MM.1S (cell line): ENCODE results near the gene BCAR1.

Experiments used
- DNase-seq: peaks from one replicate; pipeline ENCODE4 v3.0.0-alpha.2; 2015
- H2AFZ ChIP-seq: fragments of 300-600 bp; sonication (generic); 2 replicates; pipeline ENCODE4 v1.6.0; 2016; ENCODE audit warnings: antibody characterized with exemption, low read length
- H3F3A ChIP-seq: fragments of 300-600 bp; sonication (generic); 2 replicates; pipeline ENCODE4 v1.6.1; 2016; ENCODE audit warnings: mild to moderate bottlenecking, antibody characterized with exemption, low read length, moderate library complexity, mixed read lengths; ENCODE audit not compliant: insufficient read depth
- H3K27ac ChIP-seq: fragments of 300-600 bp; sonication (generic); 2 replicates; pipeline ENCODE4 v1.5.1; 2016; ENCODE audit warnings: mild to moderate bottlenecking, low read length
- H3K27me3 ChIP-seq: fragments of 300-600 bp; sonication (generic); replicated peaks from 2 replicates; pipeline ENCODE4 v1.6.0; 2016; ENCODE audit warnings: low read length; ENCODE audit not compliant: insufficient read depth
- H3K36me3 ChIP-seq: fragments of 300-600 bp; sonication (generic); replicated peaks from 2 replicates; pipeline ENCODE4 v1.6.1; 2016; ENCODE audit warnings: mild to moderate bottlenecking, low read length, mixed read lengths; ENCODE audit not compliant: insufficient read depth
- H3K4me1 ChIP-seq: fragments of 300-600 bp; sonication (generic); 2 replicates; pipeline ENCODE4 v1.6.1; 2016; ENCODE audit warnings: low read length, mixed read lengths
- H3K4me2 ChIP-seq: fragments of 300-600 bp; sonication (generic); 2 replicates; pipeline ENCODE4 v1.6.0; 2016; ENCODE audit warnings: low read depth, low read length
- H3K4me3 ChIP-seq: fragments of 300-600 bp; sonication (generic); 2 replicates; pipeline ENCODE4 v1.5.1; 2016; ENCODE audit warnings: low read length, mixed read lengths
- H3K79me2 ChIP-seq: fragments of 300-600 bp; sonication (generic); 2 replicates; pipeline ENCODE4 v1.6.1; 2016; ENCODE audit warnings: mixed run types, low read length, mixed read lengths
- H3K9ac ChIP-seq: fragments of 300-600 bp; sonication (generic); 2 replicates; pipeline ENCODE4 v1.6.1; 2016; ENCODE audit warnings: low read length, mixed read lengths
- H3K9me2 ChIP-seq: fragments of 300-600 bp; sonication (generic); replicated peaks from 2 replicates; pipeline ENCODE4 v1.6.1; 2016; ENCODE audit warnings: mild to moderate bottlenecking, low read length, mixed read lengths; ENCODE audit not compliant: insufficient read depth
- H3K9me3 ChIP-seq: fragments of 300-600 bp; sonication (generic); replicated peaks from 2 replicates; pipeline ENCODE4 v1.6.1; 2016; ENCODE audit warnings: mild to moderate bottlenecking, low read length, mixed read lengths; ENCODE audit not compliant: insufficient read depth
- H4K20me1 ChIP-seq: fragments of 300-600 bp; sonication (generic); 2 replicates; pipeline ENCODE4 v1.6.1; 2016; ENCODE audit warnings: mild to moderate bottlenecking, low read length, moderate library complexity, mixed read lengths; ENCODE audit not compliant: insufficient read depth
- EZH2 ChIP-seq: fragments of 300-600 bp; sonication (generic); optimal IDR thresholded peaks from 2 replicates; pipeline ENCODE3; 2017; ENCODE audit warnings: low read depth, mild to moderate bottlenecking, antibody characterized with exemption, low read length, mixed read lengths
- EZH2phosphoT487 ChIP-seq: fragments of 300-600 bp; sonication (generic); IDR thresholded peaks from 2 replicates; pipeline ENCODE4 v1.6.1; 2018; ENCODE audit warnings: antibody characterized with exemption, low read length
- TF ChIP-seq, protein P1 (sequence below): fragments of 300-600 bp; sonication (generic); IDR thresholded peaks from 2 replicates; pipeline ENCODE4 v1.5.1; 2016; ENCODE audit warnings: antibody characterized with exemption, low read length, mixed read lengths

Gene BCAR1

DNA sequence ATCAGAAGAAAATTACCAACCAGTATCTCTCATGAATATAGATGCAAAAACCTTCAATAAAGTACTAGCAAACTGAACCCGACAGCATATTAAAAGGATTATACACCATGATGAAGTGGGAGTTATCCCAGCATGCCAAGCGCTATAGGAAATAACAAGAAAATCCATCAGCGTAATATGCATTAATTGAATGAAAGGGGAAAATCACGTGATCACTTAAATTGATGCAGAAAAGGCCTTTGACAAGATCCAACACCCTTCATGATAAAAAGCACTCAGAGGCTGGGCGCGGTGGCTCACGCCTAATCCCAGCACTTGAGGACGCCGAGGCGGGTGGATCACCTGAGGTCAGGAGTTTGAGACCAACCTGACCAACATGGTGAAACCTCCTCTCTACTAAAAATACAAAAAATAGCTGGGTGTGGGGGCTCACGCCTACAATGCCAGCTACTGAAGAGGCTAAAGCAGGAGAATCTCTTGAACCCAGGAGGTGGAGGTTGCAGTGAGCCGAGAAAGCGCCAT is 49.3 kb downstream of the BCAR1 start:
- no peak overlapping the region for H2AFZ ChIP-seq
- no peaks in the 10 kb centered on the region for H3K79me2 ChIP-seq
- H3K9me2 ChIP-seq, result no peaks in the 10 kb centered on the region
- no peak overlapping the region for H3K4me3 ChIP-seq
- no peak for TF ChIP-seq EZH2phosphoT487
- no peak for TF ChIP-seq EZH2
- TF ChIP-seq, protein P1, sequence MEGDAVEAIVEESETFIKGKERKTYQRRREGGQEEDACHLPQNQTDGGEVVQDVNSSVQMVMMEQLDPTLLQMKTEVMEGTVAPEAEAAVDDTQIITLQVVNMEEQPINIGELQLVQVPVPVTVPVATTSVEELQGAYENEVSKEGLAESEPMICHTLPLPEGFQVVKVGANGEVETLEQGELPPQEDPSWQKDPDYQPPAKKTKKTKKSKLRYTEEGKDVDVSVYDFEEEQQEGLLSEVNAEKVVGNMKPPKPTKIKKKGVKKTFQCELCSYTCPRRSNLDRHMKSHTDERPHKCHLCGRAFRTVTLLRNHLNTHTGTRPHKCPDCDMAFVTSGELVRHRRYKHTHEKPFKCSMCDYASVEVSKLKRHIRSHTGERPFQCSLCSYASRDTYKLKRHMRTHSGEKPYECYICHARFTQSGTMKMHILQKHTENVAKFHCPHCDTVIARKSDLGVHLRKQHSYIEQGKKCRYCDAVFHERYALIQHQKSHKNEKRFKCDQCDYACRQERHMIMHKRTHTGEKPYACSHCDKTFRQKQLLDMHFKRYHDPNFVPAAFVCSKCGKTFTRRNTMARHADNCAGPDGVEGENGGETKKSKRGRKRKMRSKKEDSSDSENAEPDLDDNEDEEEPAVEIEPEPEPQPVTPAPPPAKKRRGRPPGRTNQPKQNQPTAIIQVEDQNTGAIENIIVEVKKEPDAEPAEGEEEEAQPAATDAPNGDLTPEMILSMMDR, result no peak
- no peaks in the 10 kb centered on the region for H3K4me1 ChIP-seq
- H3K9me3 ChIP-seq, result no peaks in the 10 kb centered on the region
- no peaks in the 10 kb centered on the region for H3K27me3 ChIP-seq
- DNase-seq, result no peak
- H4K20me1 ChIP-seq, result no peaks in the 10 kb centered on the region
- no peak overlapping the region for H3K4me2 ChIP-seq
- H3K36me3 ChIP-seq, result no peaks in the 10 kb centered on the region
- no peaks in the 10 kb centered on the region for H3F3A ChIP-seq
- no peak overlapping the region for H3K27ac ChIP-seq
- no peak overlapping the region for H3K9ac ChIP-seq

DNA sequence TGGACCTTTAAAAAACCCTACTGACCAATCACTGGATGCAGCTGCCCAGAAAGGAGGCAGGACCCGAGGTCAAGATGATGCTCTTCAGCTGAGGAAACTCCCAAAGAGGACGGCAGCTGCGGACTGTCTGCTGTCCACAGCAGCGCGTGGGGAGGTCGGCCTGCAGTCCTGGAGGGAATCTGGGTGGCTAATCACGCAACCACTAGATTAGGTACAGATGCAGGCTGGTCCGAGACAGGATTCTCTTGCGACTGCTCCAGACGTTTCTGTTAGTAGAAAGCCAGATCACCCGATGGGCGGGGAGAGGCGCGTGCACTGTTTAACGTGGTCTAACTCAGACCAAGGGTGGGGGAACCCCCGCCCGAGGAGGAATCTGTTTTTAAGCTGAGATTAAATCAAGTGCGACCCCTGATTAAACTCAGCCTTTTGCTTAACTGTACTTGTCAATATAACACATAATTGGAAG is 53.3 kb downstream of the BCAR1 start:
- H3K4me1 ChIP-seq, result no peaks in the 10 kb centered on the region
- H4K20me1 ChIP-seq, result no peaks in the 10 kb centered on the region
- no peaks in the 10 kb centered on the region for H3K27me3 ChIP-seq
- no peaks in the 10 kb centered on the region for H3K79me2 ChIP-seq
- no peak overlapping the region for H3K9ac ChIP-seq
- no peak overlapping the region for H3K4me3 ChIP-seq
- TF ChIP-seq, protein P1, result no peak
- TF ChIP-seq EZH2phosphoT487 (no peak), EZH2 (no peak)
- H2AFZ ChIP-seq, result no peak overlapping the region
- no peaks in the 10 kb centered on the region for H3K36me3 ChIP-seq
- no peak overlapping the region for H3K4me2 ChIP-seq
- no peaks in the 10 kb centered on the region for H3F3A ChIP-seq
- H3K9me2 ChIP-seq, result no peaks in the 10 kb centered on the region
- no peak overlapping the region for H3K27ac ChIP-seq
- no peak for DNase-seq
- H3K9me3 ChIP-seq, result no peaks in the 10 kb centered on the region

DNA sequence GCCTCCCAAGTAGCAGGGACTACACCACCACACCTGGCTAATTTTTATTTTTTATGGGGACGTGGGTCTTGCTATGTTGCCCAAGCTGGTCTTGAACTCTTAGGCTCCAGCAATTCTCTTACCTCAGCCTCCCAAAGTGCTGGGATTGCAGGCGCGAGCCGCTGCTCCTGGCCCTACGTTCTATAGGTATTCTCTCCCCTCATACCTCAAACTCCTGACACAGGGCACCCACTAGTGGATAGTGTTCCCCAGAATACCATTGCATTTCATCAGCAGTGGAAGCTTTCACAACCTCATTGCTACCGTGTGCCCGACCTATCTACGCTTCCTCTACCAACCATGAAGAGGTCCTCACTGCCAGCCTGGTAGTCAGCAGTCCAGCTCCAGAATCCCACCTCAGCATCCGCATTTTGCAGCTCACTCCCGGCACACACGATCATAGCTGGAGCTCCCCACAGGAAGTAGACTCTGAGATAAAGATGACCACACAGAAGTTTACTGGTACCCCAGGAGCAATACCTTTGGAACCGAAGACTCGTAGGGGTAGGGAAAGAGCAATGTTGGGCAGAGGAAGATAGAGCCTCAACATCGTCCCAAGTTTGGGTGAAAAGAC is 53.8 kb downstream of the BCAR1 start:
- no peak overlapping the region for H2AFZ ChIP-seq
- H3K9me3 ChIP-seq, result no peaks in the 10 kb centered on the region
- TF ChIP-seq, protein P1, result no peak
- TF ChIP-seq EZH2 (no peak), EZH2phosphoT487 (no peak)
- H3K27ac ChIP-seq, result no peak overlapping the region
- DNase-seq, result no peak
- no peaks in the 10 kb centered on the region for H4K20me1 ChIP-seq
- no peaks in the 10 kb centered on the region for H3K9me2 ChIP-seq
- H3K4me1 ChIP-seq, result no peaks in the 10 kb centered on the region
- no peak overlapping the region for H3K4me3 ChIP-seq
- H3K9ac ChIP-seq, result no peak overlapping the region
- H3K36me3 ChIP-seq, result no peaks in the 10 kb centered on the region
- H3K4me2 ChIP-seq, result no peak overlapping the region
- no peaks in the 10 kb centered on the region for H3F3A ChIP-seq
- no peaks in the 10 kb centered on the region for H3K27me3 ChIP-seq
- H3K79me2 ChIP-seq, result no peaks in the 10 kb centered on the region
